HG03060 (cell line): Measurements from ENCODE around the gene PDCD10.
A peak's percentile ranks its signal among the peaks of the same experiment; 100 is the strongest.

Experiments
- ATAC-seq: cut with Tn5 transposase; IDR thresholded peaks from one replicate; pipeline ENCODE4 v1.9.1; 2021; ENCODE audit warnings: low read depth, moderate number of reproducible peaks; ENCODE audit not compliant: unreplicated experiment

The PDCD10 gene

DNA sequence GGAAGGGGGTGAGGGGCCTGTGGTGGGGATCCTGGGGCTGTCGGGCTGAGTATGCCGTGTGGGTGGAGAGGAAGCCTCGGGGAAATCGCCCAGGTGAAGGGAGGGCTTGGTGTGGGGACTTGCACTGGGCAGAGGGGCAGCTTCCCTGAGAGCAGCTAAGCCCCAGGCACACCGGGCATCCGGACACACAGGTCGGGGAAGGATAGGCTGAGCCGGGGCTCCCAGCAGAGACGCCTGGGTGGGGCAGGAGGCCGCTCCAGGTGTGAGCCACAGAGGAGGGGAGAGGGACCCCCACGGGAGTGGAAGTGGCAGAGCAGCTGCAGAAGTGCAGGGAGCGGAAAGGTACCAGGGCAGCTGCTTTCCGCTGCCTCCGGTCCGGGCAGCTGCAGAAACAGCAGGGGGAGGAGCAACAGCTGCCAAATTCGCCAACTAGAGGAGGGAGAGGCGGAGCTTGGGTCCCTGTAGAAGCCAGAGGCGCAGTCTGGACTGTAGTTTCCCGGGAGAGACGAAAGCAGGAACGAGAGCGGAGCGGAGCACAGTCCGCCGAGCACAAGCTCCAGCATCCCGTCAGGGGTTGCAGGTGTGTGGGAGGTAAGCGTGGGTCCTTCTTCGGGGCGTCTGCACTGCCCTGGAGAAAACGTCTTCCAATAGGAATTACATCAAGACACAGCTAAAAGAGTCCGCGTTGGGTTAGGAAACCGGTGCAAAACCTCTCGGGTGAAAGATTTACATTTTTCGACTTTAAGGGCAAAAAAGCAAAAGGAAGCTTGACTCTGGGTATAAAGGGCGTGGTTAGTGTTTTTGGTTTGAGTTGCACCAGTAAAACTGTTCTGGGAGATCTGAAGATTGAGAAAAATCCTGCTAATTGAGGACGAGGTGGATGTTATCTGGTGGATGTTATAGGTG is 794 bp upstream of the PDCD10 start, which contains the start of gene SERPINI1:
TSS of gene SERPINI1 (plus strand) at position 489 of the 906 bp plus-strand sequence. CDS start 53,408 bp downstream, outside the sequence.
- ATAC-seq: peak; percentile 49

DNA sequence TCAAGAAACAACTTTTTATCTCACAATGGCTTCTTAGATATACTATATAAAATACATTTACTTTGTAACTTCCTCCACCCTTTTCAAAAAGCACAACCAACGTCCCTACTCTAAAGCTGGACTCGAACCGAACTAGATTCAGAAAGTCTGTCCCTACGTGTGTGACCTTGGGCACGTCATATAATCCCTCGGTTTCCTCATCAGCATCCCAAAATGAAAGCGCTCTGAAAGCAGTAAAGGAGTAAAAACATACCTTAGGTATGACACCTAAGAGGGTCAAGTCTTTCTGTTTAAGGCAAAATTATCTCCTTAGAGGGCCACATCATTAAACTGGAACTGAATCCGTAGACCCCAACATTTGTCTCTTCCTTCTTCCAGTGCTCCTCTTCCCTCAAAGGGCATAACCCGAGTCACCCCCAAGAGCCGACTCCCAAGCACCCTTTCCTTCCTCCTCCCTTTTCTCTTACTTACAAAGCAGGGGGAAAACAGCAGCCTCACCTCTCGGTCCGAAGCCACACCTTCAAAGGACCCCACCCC is 663 bp downstream of the PDCD10 start:
- no peak for ATAC-seq

DNA sequence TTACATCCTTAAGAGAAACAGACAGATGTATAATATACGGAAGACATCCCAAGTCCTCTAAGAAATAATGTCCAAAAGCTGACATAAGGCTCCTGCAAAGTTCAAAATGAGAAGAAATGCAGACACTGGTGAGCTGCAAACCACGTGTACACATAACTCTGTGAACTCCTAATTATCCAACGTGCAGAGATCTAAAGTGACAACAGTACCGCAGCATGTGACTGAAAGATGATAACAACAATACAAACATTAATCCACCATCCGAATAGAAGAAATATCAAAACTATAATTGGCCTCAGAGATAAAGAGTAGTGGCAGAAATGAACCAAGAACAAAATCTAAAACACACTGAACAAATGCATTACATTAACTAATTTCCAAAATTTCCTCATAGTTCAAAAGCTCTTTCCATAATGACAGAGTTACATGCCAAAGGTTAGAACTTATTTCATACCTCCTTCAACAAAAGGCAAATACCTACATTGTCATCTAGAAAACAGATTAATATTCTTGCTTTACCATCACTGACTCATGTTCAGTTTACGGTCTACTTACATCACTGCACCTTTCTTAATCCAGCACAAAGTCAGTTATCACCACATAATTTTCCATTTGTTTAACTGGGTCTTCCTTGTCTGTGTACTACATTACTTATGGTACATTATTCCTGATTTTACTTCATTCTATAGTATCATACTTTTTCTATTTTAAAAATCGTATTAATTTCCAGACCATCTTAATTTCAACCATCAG is 2.2 kb downstream of the PDCD10 start:
- no peak for ATAC-seq

DNA sequence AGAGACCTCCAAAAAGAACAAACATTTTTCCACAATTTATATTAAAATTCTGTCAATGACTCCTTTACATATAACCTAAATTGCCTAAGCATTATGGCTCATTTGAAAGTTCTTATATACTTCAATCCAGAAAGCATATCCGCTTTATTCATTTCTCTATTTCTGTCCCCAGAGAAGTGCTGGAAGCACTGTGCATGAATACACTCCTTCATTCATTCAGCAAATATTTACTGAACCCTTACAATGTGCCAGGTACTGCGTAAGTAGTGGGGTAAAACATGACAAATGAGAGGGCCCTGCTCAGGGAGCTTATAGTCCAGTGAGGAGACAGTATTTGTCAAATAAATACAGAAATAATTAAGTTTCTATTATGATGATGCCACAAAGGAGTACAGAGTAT is 3.3 kb downstream of the PDCD10 start:
- ATAC-seq: no peak

DNA sequence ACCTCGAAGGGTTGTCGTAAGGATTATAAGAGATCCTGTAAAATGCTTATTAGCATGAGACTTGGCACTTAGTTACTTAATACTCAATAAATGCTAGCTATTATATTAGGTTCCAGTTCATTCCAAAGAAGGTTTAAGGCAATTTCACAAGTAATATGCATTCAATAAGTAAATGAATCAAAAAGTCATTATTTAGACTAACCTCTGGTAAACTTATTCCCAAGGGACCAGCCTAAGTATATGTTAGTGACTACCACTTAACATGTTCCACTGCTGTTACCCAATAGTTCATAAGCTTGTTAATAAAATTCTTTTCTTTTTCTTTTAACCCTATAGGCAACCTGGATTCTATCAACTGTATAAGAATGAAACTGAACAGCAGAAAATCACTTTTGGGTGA is 5.1 kb downstream of the PDCD10 start:
- ATAC-seq: no peak

DNA sequence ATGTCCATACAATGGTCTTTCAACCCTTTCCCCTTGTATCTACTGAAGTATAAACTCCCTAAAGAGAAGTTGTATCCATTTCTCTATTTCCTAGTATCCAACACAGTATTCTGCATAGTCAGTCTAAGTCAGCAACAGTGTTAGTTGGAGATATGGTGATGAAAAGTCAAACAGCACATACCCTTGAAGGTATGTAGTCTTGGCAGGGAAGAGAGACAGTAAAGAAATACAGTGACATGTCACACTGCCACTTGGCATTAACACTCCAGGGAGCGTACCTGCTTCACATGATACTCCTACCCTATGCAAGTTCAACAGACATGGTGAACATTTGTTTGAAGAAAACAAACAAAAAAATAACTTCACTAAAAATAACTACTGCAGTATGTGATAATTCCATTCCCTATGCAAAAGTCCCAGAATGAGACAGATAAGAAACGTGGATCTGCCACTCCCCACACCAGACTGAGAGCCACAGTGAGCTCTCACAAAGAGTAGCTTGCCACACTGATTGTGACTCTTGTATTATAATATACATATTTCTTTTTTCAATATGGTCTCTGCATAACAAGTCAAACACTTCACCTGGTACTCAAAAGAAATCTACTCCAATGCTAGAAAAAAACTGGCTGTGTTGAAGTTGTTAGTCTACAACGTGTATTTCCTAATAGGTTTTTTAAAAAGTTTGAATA is 5.9 kb downstream of the PDCD10 start:
- no peak for ATAC-seq

DNA sequence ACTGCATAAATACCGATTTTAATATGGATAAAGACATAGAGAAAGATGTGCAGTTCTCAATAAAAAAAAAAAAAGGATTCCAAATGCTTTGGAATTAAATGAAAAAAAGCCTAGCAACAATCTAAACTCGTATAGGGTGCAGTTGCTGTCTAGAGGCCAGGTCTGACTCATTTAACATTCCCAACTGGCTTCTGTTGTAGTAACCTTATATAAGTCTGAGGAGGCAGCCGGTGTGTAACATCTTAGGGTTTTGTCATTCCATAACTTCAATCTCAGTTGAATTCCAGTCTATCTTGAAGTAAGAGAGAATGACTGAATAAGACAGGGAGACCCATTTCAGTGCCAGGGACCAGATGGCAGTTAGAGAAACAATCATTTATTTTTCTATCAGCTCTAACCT is 6.5 kb downstream of the PDCD10 start:
- no peak for ATAC-seq

DNA sequence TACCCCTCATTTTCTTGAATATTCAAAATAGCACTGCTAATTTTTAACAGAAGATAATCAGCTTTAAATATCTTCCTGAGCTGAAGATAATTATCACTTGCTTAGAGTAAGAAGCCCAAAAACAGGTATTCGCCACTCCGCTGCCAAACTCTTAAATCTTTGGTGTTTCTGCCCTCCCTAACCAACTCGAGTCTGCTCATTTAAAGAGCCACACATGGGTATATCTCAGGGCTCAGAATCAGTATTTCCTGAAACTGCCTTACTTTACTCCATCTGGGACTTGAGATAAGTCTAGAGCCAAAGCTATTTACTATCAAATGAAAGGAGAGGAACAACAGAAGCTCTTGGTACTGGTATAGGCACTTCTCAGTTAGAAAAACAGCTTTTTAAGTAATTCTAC is 10.8 kb downstream of the PDCD10 start:
- no peak for ATAC-seq

DNA sequence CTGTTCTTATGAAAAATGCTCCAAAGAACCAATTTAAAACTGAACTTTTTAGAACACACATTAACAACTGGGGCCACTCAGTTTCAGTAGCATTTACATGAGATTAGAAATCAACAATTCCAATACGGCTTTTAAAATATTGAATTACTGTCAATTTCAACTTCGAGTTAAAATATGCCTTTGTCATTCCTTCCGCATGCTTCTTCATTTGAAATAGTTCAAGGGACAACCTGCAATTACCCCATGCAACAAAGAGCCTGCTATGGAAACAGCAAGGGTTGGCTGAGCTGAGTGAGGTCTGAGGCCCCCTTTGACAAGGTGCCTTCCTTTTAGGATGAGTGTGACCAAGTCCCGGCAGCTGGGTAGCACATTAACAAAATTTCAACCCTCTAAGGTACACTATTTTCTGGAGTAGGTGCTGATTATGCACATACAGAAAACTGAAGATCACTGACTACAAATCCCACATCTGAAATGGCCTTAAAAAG is 11.6 kb downstream of the PDCD10 start:
- ATAC-seq: no peak

DNA sequence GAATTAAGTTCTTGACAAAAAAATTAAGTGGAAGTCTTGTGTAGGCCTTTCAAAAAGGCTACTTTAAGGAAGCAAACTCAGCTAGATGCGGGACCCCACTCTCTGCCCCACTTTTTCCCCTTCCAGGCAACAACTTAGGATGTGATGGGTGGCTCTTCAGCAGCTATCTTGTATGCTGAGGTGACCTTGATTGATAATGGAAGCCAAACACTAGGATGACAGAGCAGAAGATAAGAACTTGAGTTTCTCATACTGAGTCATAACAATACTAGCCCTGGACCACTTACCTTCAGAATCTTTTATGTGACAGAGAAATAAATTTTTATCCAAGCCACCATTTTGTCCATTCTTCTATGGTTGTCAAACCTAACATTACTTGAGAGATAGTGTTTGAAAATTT is 16.1 kb downstream of the PDCD10 start:
- no peak for ATAC-seq

DNA sequence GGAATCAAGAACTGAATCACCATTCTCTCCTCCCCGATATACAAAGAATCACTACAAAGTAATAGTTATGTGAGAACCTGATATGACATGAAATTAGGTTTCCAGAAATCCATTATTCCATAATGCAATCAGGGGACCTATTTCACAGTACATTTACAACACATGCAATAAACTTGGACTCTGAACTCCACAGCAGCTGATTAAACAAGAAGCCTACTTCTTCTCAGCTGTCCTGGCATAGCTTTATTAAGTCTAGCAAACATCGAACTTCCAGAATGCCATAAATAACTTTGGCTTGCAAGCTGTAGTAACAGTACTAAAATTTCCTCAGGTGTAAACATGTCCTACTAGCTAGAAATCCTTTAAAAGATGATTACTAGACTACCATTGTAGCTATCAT is 17.8 kb downstream of the PDCD10 start:
- ATAC-seq: no peak

DNA sequence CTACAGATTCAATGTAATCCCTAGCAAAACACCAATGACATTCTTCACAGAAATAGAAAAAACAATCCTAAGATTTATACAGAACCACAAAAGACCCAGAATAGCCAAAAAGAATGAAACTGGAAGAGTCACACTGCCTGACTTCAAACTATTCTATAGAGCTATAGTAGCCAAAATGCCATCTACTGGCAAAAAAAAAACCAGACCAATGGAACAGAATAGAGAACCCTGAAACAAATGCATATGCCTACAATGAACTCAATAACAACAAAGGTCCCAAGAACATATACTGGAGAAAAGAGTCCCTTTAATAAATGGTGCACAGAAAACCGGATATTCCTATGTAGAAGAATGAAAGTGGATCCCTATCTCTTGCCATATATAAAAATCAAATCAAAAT is 19.8 kb downstream of the PDCD10 start:
- no peak for ATAC-seq

DNA sequence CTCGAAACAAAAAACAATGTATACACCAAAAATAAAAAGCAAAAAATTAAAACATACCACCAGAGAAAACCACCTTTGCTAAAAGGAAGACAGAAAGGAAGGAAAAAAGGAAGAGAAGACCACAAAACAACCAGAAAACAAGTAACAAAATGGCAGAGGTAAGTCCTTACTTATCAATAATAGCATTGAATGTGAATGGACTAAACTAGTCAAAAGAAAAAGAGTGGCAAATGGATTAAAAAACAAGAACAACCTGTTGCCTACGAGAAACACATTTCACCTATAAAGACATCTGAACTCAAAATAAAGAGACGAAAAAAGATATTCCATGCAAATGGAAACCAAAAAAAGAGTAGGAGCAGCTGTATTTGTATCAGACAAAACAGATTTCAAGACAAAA is 22.2 kb downstream of the PDCD10 start:
- no peak for ATAC-seq

DNA sequence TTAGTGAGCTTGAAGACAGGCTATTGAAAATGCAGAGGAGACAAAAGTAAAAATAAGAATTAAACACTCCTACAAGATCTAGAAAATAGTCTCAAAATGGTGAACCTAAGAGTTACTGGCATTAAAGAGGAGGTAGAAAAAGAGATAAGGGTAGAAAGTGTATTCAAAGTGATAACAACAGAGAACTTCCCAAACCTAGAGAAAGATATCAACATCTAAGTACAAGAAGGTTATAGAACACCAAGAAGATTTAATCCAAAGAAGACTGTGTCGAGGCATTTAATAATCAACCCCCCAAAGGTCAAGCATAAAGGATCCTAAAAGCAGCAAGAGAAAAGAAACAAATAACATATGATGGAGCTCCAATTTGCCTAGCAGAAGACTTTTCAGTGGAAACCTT is 23.3 kb downstream of the PDCD10 start:
- ATAC-seq: no peak

DNA sequence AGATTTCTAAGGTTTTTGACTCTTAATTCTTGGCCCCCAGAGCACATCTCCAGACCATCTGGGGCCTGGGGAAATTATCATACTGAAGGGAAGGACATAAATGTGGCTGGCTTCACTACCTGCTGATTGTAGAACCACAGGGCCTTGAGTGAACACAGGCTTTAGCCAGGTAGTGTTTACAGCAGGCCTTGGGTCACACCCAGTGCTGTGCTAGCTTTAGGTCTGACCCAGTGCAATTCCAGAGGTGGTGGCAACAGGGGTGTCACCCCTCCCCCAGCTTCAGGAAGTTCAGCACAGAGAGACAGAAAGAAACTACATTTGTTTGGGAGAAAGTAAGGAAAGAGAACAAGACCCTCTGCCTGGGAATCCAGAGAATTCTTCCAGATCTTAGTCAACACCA is 24.1 kb downstream of the PDCD10 start:
- ATAC-seq: no peak

DNA sequence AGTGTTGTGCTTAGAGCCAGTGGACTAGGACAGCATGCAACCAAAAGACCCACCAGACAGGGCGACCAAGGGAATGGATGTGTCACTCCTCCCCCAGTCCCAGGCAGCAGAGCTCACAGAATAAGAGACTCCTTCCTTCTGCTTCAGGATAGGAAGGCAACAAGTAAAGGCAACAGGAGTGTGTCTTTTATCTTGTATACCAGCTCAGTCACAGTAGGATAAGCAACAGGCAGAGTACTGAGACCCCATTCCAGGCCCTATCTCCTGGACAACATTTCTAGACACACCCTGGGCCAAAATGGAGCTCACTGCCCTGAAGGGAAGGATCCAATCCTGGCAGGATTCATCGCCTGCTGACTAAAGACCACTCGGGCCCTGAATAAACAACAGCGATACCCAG is 25.0 kb downstream of the PDCD10 start:
- ATAC-seq: no peak

DNA sequence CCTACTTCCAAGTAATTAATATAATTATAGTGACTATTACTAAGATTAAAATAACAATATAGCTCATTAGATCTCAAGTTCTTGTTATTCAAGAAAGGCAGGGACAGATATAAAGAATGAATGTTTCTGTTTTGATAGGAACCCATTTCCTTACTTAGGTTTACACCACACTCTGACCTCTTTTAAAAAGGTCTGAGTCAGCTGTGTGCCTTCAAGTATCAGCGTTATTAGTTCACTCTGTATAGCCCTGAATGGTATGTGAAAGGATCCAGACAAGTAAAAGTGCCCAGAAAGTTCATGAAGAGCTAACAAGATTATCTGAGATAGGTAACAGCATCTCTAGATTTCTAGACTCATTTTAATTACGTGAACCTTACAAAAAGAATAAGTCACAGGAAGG is 28.9 kb downstream of the PDCD10 start:
- ATAC-seq: no peak

DNA sequence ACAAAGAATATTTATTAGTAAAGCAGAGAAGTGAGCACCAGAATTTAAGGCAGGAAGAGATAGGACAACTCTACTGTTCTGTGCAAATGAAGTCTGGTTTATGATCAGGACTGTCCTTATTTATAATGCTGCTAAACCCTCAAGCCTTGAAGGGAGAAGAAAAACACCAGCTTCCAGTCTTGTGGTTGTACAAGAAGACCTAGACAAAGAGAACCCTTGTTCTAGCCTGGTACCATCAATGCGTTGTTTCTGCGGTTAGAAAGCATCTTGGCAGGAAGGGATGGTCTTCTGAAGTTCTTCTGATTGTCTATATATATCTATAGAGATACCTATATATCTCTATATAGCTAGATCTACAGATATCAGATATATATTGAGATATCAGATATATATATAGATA is 33.8 kb downstream of the PDCD10 start:
- ATAC-seq: no peak

DNA sequence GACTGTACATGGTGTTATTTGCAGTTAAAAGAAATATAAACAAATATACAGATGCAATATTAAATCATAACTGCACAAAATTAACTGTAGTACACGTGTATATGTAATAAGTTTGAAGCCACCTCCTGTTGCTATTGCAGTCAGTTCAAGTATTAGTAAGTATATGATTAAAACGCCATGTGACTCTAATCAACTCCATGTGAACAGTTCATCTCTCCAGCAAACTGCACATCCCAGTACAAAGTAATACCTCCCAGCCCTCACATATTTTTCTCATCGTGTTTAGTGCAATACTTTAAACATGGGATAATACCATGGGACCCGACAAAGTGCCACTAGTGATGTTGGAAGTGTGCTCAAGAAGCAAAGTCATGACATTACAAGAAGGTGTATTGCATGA is 34.6 kb downstream of the PDCD10 start:
- no peak for ATAC-seq

DNA sequence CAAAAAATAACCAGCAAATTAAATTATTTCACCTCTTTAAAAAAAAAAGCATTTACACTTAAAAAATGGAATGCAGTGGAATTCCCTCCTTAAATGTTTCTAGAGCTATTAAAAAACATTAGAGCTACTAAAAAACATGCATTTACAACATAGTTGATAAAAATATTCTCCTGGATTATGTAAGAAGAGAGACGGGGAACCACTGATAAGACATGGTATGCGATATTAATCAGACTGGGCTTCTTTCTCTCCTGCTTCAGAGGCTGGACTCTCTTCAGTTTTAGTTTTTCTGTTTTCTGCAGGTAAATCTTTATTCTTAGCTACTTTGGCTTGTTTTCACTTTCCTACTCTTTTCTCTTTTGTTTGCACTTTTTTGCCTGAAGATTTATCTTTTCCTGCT is 40.6 kb downstream of the PDCD10 start:
- ATAC-seq: no peak

DNA sequence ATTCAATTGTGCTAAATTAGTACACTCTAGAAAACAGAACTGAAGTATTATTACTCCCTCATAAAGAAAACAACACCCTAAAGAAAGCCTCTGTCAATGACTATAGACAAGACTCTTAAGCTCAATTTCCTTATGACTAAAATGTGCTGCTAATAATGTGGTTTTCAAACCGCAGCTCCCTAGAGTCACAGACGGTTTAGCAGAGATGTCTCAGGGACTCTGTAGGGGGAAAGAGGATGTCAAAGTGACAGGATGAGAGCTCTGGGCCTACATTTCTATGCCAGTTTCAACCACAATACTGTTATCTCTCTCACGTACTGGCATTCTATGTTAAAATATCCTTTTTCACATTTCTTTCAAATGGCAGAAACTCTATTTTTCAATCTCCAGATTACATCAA is 43.3 kb downstream of the PDCD10 start:
- ATAC-seq: peak; percentile 100
